Mesenchymal stem cell (in vitro differentiated cells and primary cell): Measurements from ENCODE around the gene RPL27A.

ENCODE experiments used
- DNase-seq: peaks from one replicate; pipeline ENCODE4 v3.0.0-alpha.2; 2013
- H2AFZ ChIP-seq: one replicate; pipeline ENCODE4 v1.6.1; 2013; ENCODE audit warnings: low read depth, mild to moderate bottlenecking, control low read depth, inconsistent platforms, low read length, moderate library complexity
- H2AK5ac ChIP-seq: 2 replicates; pipeline ENCODE4 v1.6.1; 2013; ENCODE audit warnings: low read length, moderate library complexity, mild to moderate bottlenecking, inconsistent platforms; ENCODE audit not compliant: severe bottlenecking
- H2BK120ac ChIP-seq: one replicate; pipeline ENCODE4 v1.6.1; 2013; ENCODE audit warnings: low read depth, mild to moderate bottlenecking, inconsistent platforms, low read length, moderate library complexity
- H2BK12ac ChIP-seq, 2 experiments: one replicate each; pipeline ENCODE4 v1.6.1; 2013; ENCODE audit warnings: inconsistent platforms in 2 of 2, low read length in 2 of 2, mild to moderate bottlenecking in 2 of 2, moderate library complexity in 2 of 2, control low read depth in 1 of 2
- H2BK15ac ChIP-seq: one replicate; pipeline ENCODE4 v1.6.1; 2013; ENCODE audit warnings: mild to moderate bottlenecking, low read depth, inconsistent platforms; ENCODE audit not compliant: poor library complexity, severe bottlenecking
- H2BK5ac ChIP-seq: 2 replicates; pipeline ENCODE4 v1.6.1; 2013; ENCODE audit warnings: low read depth, mild to moderate bottlenecking, low read length, control low read depth, inconsistent platforms; ENCODE audit not compliant: poor library complexity, severe bottlenecking
- H3K14ac ChIP-seq, 2 experiments: one replicate each; pipeline ENCODE4 v1.6.1; 2013; ENCODE audit warnings: inconsistent platforms in 2 of 2, low read length in 2 of 2, control low read depth in 1 of 2, mild to moderate bottlenecking in 1 of 2, moderate library complexity in 1 of 2
- H3K18ac ChIP-seq, 2 experiments: one replicate each; pipeline ENCODE4 v1.6.1; 2013; ENCODE audit warnings: inconsistent platforms in 2 of 2, low read length in 2 of 2, control low read depth in 1 of 2, low read depth in 1 of 2, mild to moderate bottlenecking in 1 of 2
- H3K23ac ChIP-seq, 2 experiments: one replicate each; pipeline ENCODE4 v1.6.1; 2013; ENCODE audit warnings: inconsistent platforms in 2 of 2, low read length in 2 of 2, mild to moderate bottlenecking in 2 of 2, moderate library complexity in 2 of 2, control low read depth in 1 of 2
- H3K27ac ChIP-seq: 2 replicates; pipeline ENCODE4 v1.5.1; 2013; ENCODE audit warnings: mild to moderate bottlenecking, moderate library complexity, low read length, control low read depth, inconsistent platforms; ENCODE audit not compliant: poor library complexity, severe bottlenecking
- H3K27me3 ChIP-seq, 2 experiments: 2 replicates each; pipeline versions ENCODE4 v1.6.1 to v1.7.0; 2013; ENCODE audit warnings: low read length in 2 of 2, mild to moderate bottlenecking in 2 of 2, moderate library complexity in 2 of 2, control low read depth in 1 of 2, inconsistent platforms in 1 of 2; ENCODE audit not compliant: control insufficient read depth in 1 of 2, insufficient read depth in 1 of 2
- H3K36me3 ChIP-seq, 2 experiments: 2 replicates each; pipeline versions ENCODE4 v1.6.1 to v1.7.0; 2013; ENCODE audit warnings: low read length in 2 of 2, control low read depth in 1 of 2, inconsistent platforms in 1 of 2, low read depth in 1 of 2, mild to moderate bottlenecking in 1 of 2; ENCODE audit not compliant: insufficient read depth in 2 of 2, control insufficient read depth in 1 of 2
- H3K4ac ChIP-seq, 2 experiments: one replicate each; pipeline ENCODE4 v1.6.1; 2013; ENCODE audit warnings: inconsistent platforms in 2 of 2, low read length in 2 of 2, mild to moderate bottlenecking in 2 of 2, moderate library complexity in 2 of 2, control low read depth in 1 of 2, low read depth in 1 of 2
- H3K4me1 ChIP-seq: 2 replicates; pipeline ENCODE4 v1.6.1; 2013; ENCODE audit warnings: low read depth, low read length, control low read depth; ENCODE audit not compliant: control insufficient read depth, insufficient read depth
- H3K4me2 ChIP-seq: 2 replicates; pipeline ENCODE4 v1.6.1; 2013; ENCODE audit warnings: low read length, mild to moderate bottlenecking, inconsistent platforms; ENCODE audit not compliant: poor library complexity, severe bottlenecking
- H3K4me3 ChIP-seq, 2 experiments: 2 replicates each; pipeline versions ENCODE4 v1.5.1 to v1.7.0; 2013; ENCODE audit warnings: low read length in 2 of 2, mild to moderate bottlenecking in 2 of 2, control low read depth in 1 of 2, low read depth in 1 of 2; ENCODE audit not compliant: insufficient read depth in 1 of 2
- H3K79me1 ChIP-seq: replicated peaks from 2 replicates; pipeline ENCODE4 v1.6.1; 2013; ENCODE audit warnings: mild to moderate bottlenecking, control low read depth, low read length, inconsistent platforms; ENCODE audit not compliant: poor library complexity, severe bottlenecking
- H3K9ac ChIP-seq: 2 replicates; pipeline ENCODE4 v1.7.0; 2013; ENCODE audit warnings: mild to moderate bottlenecking, low read length, moderate library complexity
- H3K9me3 ChIP-seq: 2 replicates; pipeline ENCODE4 v1.7.0; 2013; ENCODE audit warnings: mild to moderate bottlenecking, low read length; ENCODE audit not compliant: control insufficient read depth
- H4K8ac ChIP-seq: one replicate; pipeline ENCODE4 v1.6.1; 2013; ENCODE audit warnings: inconsistent platforms, mild to moderate bottlenecking, low read length, moderate library complexity
- H4K91ac ChIP-seq: one replicate; pipeline ENCODE4 v1.6.1; 2013; ENCODE audit warnings: mild to moderate bottlenecking, low read length, inconsistent platforms
- WGBS: methylation state at CpG from one replicate; pipeline ENCODE4 v1.1.7; 2013; ENCODE audit warnings: mixed read lengths; 5-methylcytosine and 5-hydroxymethylcytosine counted together

RPL27A gene

GRCh38 chr11:8639655-8640054, 42.9 kb upstream of the RPL27A start:
- Histone ChIP-seq H2AK5ac (no peak overlapping the region), H3K9me3 (peaks cover 10% of the 10 kb centered on the region), H3K14ac (no peak overlapping the region), H3K23ac (no peak overlapping the region), H4K8ac (no peak overlapping the region), H2AFZ (no peak overlapping the region), H3K18ac (no peak overlapping the region), H2BK15ac (no peak overlapping the region), H3K27ac (no peak overlapping the region), H3K4me3 (no peak overlapping the region), H3K4ac (no peak overlapping the region), H3K9ac (no peak overlapping the region), H3K4me1 (peaks cover 8% of the 10 kb centered on the region), H2BK120ac (no peak overlapping the region), H3K27me3 (no peaks in the 10 kb centered on the region), H3K79me1 (no peaks in the 10 kb centered on the region), H3K4me2 (no peak overlapping the region), H3K36me3 (peaks cover 38 to 80% of the 10 kb centered on the region in 2 experiments), H4K91ac (no peak overlapping the region), H2BK12ac (no peak overlapping the region), H2BK5ac (no peak overlapping the region)
- DNase-seq: no peak
- 82% methylated on average over 3 of the region's 3 CpGs for WGBS

GRCh38 chr11:8640267-8640906, 42.2 kb upstream of the RPL27A start:
- H2AFZ ChIP-seq: no peak overlapping the region
- DNase-seq: no peak
- H3K4me1 ChIP-seq: peaks cover 8% of the 10 kb centered on the region
- 45% methylated on average over 5 of the region's 5 CpGs for WGBS
- no peak overlapping the region for H3K4ac ChIP-seq
- H3K23ac ChIP-seq: peak overlapping the region in 1 of 2 experiments; percentile 32
- H2BK12ac ChIP-seq: no peak overlapping the region
- no peak overlapping the region for H2BK5ac ChIP-seq
- no peak overlapping the region for H2BK15ac ChIP-seq
- no peaks in the 10 kb centered on the region for H3K27me3 ChIP-seq
- H2BK120ac ChIP-seq: no peak overlapping the region
- H3K14ac ChIP-seq: no peak overlapping the region
- no peak overlapping the region for H2AK5ac ChIP-seq
- no peak overlapping the region for H3K18ac ChIP-seq
- H3K9me3 ChIP-seq: peaks cover 8% of the 10 kb centered on the region
- peaks cover 39 to 80% of the 10 kb centered on the region in 2 experiments for H3K36me3 ChIP-seq
- H3K79me1 ChIP-seq: no peaks in the 10 kb centered on the region
- H3K4me2 ChIP-seq: no peak overlapping the region
- no peak overlapping the region for H3K27ac ChIP-seq
- no peak overlapping the region for H3K9ac ChIP-seq
- H4K8ac ChIP-seq: no peak overlapping the region
- H4K91ac ChIP-seq: no peak overlapping the region
- no peak overlapping the region for H3K4me3 ChIP-seq

GRCh38 chr11:8641332-8641731, 41.3 kb upstream of the RPL27A start:
- no peaks in the 10 kb centered on the region for H3K27me3 ChIP-seq
- no peak overlapping the region for H2BK5ac ChIP-seq
- DNase-seq: no peak
- H3K79me1 ChIP-seq: no peaks in the 10 kb centered on the region
- no peak overlapping the region for H2BK120ac ChIP-seq
- H2AK5ac ChIP-seq: no peak overlapping the region
- H3K23ac ChIP-seq: no peak overlapping the region
- H4K91ac ChIP-seq: no peak overlapping the region
- peaks cover 3% of the 10 kb centered on the region for H3K9me3 ChIP-seq
- WGBS: 97% methylated on average over 2 of the region's 2 CpGs
- no peak overlapping the region for H3K18ac ChIP-seq
- H3K4me2 ChIP-seq: no peak overlapping the region
- no peak overlapping the region for H3K14ac ChIP-seq
- H2AFZ ChIP-seq: no peak overlapping the region
- H2BK12ac ChIP-seq: no peak overlapping the region
- H3K4me3 ChIP-seq: no peak overlapping the region
- no peak overlapping the region for H3K4ac ChIP-seq
- H2BK15ac ChIP-seq: no peak overlapping the region
- no peak overlapping the region for H3K9ac ChIP-seq
- no peak overlapping the region for H4K8ac ChIP-seq
- peaks cover 37 to 80% of the 10 kb centered on the region in 2 experiments for H3K36me3 ChIP-seq
- H3K4me1 ChIP-seq: peaks cover 8% of the 10 kb centered on the region
- H3K27ac ChIP-seq: no peak overlapping the region

GRCh38 chr11:8642196-8642841, 40.3 kb upstream of the RPL27A start:
- peak overlapping the region in 1 of 2 experiments; percentile 63 for H3K23ac ChIP-seq
- H2BK120ac ChIP-seq: no peak overlapping the region
- no peaks in the 10 kb centered on the region for H3K9me3 ChIP-seq
- H3K4me2 ChIP-seq: no peak overlapping the region
- no peak overlapping the region for H3K9ac ChIP-seq
- H3K36me3 ChIP-seq: peaks cover 37 to 76% of the 10 kb centered on the region in 2 experiments
- H3K4me1 ChIP-seq: peaks cover 8% of the 10 kb centered on the region
- no peak overlapping the region for H4K8ac ChIP-seq
- H2BK15ac ChIP-seq: no peak overlapping the region
- no peak overlapping the region for H3K27ac ChIP-seq
- H3K18ac ChIP-seq: no peak overlapping the region
- no peak overlapping the region for H4K91ac ChIP-seq
- no peak for DNase-seq
- H2BK12ac ChIP-seq: no peak overlapping the region
- no peak overlapping the region for H2BK5ac ChIP-seq
- 89% methylated on average over 5 of the region's 5 CpGs for WGBS
- no peak overlapping the region for H3K4ac ChIP-seq
- no peak overlapping the region for H2AK5ac ChIP-seq
- no peak overlapping the region for H3K14ac ChIP-seq
- no peaks in the 10 kb centered on the region for H3K79me1 ChIP-seq
- H3K4me3 ChIP-seq: no peak overlapping the region
- H2AFZ ChIP-seq: no peak overlapping the region
- no peaks in the 10 kb centered on the region for H3K27me3 ChIP-seq
